ENCODE measurements around the gene GSK3B. TPM values are rescaled to one million over a fixed set of nuclear protein-coding genes. Genes with fewer than 3 reads are reported as not detected.

Gene GSK3B
- polyA plus RNA-seq, 3 donors = 16.2 to 20.6 (median 20.5) TPM

GRCh38 chr3:119883461-119884160 is 210.6 kb downstream of the GSK3B start:
- peaks cover 33 to 69% of the 10 kb centered on the region in 2 donors for H3K36me3 ChIP-seq (replicated peaks in 1 of 2; ENCODE audit: control insufficient read depth in 1 of 2, insufficient read depth in 2 of 2, low read length in 2 of 2)
- peaks cover under 1 to 9% of the 10 kb centered on the region in 2 donors for H3K9me3 ChIP-seq (replicated peaks in 1 of 2; ENCODE audit: control insufficient read depth in 1 of 2, insufficient read depth in 1 of 2, low read length in 2 of 2)
- no peak overlapping the region for H3K9ac ChIP-seq (ENCODE audit: insufficient read depth, low read length, poor library complexity, severe bottlenecking)
- H3K27ac Mint-ChIP-seq = peak overlapping the region in 1 of 7 donors; percentile 4
- no peak for TF ChIP-seq CTCF (IDR thresholded peaks at IDR 0.05)
- intact Hi-C loops (cut with micrococcal nuclease) = no loop called here
- DNase-seq = no peak
- H3K4me1 ChIP-seq (ENCODE audit: control insufficient read depth in 1 of 2, insufficient read depth in 2 of 2, low read length in 2 of 2) = no peaks in the 10 kb centered on the region
- peaks cover 0 to 1% (median 0%) of the 10 kb centered on the region in 3 donors for H3K27me3 Mint-ChIP-seq (ENCODE audit: low read depth in 3 of 3)
- H3K27me3 ChIP-seq (ENCODE audit: control insufficient read depth in 2 of 2, insufficient read depth in 2 of 2, low read length in 2 of 2) = no peaks in the 10 kb centered on the region
- WGBS (ENCODE audit: insufficient coverage) = 100% methylated on average over 1 of the region's 1 CpG
- no peak overlapping the region for H3K4me3 ChIP-seq (replicated peaks in 1 of 3; ENCODE audit: low read depth in 2 of 3, low read length in 3 of 3)
- no peak overlapping the region for H3K4me2 ChIP-seq (replicated peaks; ENCODE audit: extremely low read depth, low read length, poor library complexity, severe bottlenecking)
- no peaks in the 10 kb centered on the region for H3K79me2 ChIP-seq (ENCODE audit: insufficient read depth, low read length)
- no peak overlapping the region for H3K4me3 Mint-ChIP-seq
- peaks cover 3 to 9% (median 5%) of the 10 kb centered on the region in 7 donors for H3K9me3 Mint-ChIP-seq
- H3K4me1 Mint-ChIP-seq = no peaks in the 10 kb centered on the region
- no peak overlapping the region for H3K27ac ChIP-seq (ENCODE audit: low read depth in 1 of 2, low read length in 2 of 2)
- H3K36me3 Mint-ChIP-seq = peaks cover 54 to 62% of the 10 kb centered on the region in 2 donors
- H4K20me1 ChIP-seq (ENCODE audit: insufficient read depth, low read length) = peaks cover 10% of the 10 kb centered on the region
- no peak overlapping the region for H2AFZ ChIP-seq (ENCODE audit: insufficient read depth, low read depth, low read length, poor library complexity, severe bottlenecking)

DNA sequence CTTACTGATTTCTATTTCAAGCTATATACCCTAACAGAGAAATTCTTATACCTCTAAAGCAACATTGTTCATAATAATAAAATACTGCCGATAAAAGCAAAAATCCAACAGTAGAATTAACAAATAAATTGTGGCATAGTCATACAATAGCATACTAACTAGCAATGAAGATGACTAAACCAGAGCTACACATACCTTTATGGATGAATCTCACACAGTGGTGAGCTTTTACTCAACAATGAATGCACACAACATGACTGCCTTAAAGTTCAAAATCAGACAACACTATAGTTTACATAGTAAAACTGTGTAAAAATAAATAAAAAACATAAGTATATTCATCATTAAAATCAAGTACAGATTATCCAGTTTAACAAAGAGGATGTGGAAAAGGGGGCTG is 213.3 kb downstream of the GSK3B start:
- H3K36me3 ChIP-seq (replicated peaks in 1 of 2; ENCODE audit: control insufficient read depth in 1 of 2, insufficient read depth in 2 of 2, low read length in 2 of 2) = peaks cover 32 to 57% of the 10 kb centered on the region in 2 donors
- H3K27me3 Mint-ChIP-seq (ENCODE audit: low read depth in 3 of 3) = peaks cover 0 to 1% (median 0%) of the 10 kb centered on the region in 3 donors
- no peak overlapping the region for H3K27ac ChIP-seq (ENCODE audit: low read depth in 1 of 2, low read length in 2 of 2)
- H3K4me1 ChIP-seq (ENCODE audit: control insufficient read depth in 1 of 2, insufficient read depth in 2 of 2, low read length in 2 of 2) = no peaks in the 10 kb centered on the region
- no peaks in the 10 kb centered on the region for H3K27me3 ChIP-seq (ENCODE audit: control insufficient read depth in 2 of 2, insufficient read depth in 2 of 2, low read length in 2 of 2)
- no peaks in the 10 kb centered on the region for H3K9me3 ChIP-seq (replicated peaks in 1 of 2; ENCODE audit: control insufficient read depth in 1 of 2, insufficient read depth in 1 of 2, low read length in 2 of 2)
- H2AFZ ChIP-seq (ENCODE audit: insufficient read depth, low read depth, low read length, poor library complexity, severe bottlenecking) = no peak overlapping the region
- WGBS (ENCODE audit: insufficient coverage) = 100% methylated on average over 1 of the region's 1 CpG
- intact Hi-C loops (cut with micrococcal nuclease) = no loop called here
- H3K9ac ChIP-seq (ENCODE audit: insufficient read depth, low read length, poor library complexity, severe bottlenecking) = no peak overlapping the region
- H4K20me1 ChIP-seq (ENCODE audit: insufficient read depth, low read length) = peaks cover 10% of the 10 kb centered on the region
- H3K9me3 Mint-ChIP-seq = no peaks in the 10 kb centered on the region
- no peak overlapping the region for H3K4me3 Mint-ChIP-seq
- H3K4me3 ChIP-seq (replicated peaks in 1 of 3; ENCODE audit: low read depth in 2 of 3, low read length in 3 of 3) = no peak overlapping the region
- no peaks in the 10 kb centered on the region for H3K4me1 Mint-ChIP-seq
- H3K36me3 Mint-ChIP-seq = peaks cover 47 to 53% of the 10 kb centered on the region in 2 donors
- H3K79me2 ChIP-seq (ENCODE audit: insufficient read depth, low read length) = no peaks in the 10 kb centered on the region
- no peak overlapping the region for H3K4me2 ChIP-seq (replicated peaks; ENCODE audit: extremely low read depth, low read length, poor library complexity, severe bottlenecking)
- no peak for TF ChIP-seq CTCF (IDR thresholded peaks at IDR 0.05)
- no peak for DNase-seq
- no peak overlapping the region for H3K27ac Mint-ChIP-seq

Measured in CD14-positive monocyte (primary cell).